ENCODE measurements around the gene ATG7.

DNA sequence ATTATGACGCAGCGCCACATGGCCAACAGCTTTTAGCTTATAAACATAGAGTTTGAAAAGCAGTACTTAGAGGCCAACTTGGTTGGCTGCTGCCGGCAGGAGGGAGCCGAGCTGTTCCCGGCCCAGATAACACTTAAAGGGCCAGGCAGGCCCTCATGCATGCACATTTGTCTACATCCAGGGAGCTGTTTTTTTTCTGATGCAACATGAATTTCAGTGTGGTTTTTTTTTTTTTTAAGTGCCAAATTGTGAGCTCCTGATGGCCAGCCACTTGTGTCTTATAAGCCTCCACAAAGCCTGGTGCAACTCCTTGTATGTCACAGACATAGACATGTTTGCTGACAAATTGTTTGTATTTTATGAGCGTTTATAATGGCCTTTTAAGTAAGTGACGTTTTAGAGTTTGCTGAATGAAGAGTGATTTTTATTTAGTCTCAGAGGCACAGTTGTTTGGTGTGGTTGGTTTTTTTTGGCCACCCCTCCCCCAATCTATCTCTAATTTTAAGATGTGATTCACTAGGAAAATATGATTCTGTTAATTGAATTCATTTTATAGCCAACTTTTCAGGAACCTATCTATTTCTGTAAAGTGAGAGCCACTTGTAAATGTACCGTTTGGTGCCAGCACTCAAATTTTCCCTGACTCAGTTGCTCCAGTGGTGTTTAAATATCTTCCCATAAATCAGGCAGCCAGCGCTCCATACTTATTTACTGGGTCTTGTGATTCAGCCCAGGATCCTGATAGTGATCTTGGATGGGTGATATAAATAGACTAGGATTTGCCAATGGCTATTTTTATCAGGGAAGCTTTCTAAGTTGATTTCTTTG, 237.2 kb downstream of the ATG7 start:
- TF ChIP-seq, protein P1, sequence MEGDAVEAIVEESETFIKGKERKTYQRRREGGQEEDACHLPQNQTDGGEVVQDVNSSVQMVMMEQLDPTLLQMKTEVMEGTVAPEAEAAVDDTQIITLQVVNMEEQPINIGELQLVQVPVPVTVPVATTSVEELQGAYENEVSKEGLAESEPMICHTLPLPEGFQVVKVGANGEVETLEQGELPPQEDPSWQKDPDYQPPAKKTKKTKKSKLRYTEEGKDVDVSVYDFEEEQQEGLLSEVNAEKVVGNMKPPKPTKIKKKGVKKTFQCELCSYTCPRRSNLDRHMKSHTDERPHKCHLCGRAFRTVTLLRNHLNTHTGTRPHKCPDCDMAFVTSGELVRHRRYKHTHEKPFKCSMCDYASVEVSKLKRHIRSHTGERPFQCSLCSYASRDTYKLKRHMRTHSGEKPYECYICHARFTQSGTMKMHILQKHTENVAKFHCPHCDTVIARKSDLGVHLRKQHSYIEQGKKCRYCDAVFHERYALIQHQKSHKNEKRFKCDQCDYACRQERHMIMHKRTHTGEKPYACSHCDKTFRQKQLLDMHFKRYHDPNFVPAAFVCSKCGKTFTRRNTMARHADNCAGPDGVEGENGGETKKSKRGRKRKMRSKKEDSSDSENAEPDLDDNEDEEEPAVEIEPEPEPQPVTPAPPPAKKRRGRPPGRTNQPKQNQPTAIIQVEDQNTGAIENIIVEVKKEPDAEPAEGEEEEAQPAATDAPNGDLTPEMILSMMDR (IDR thresholded peaks at IDR 0.05), result no peak
- TF ChIP-seq RAD21 (conservative IDR thresholded peaks at IDR 0.05 in 1 of 2, IDR thresholded peaks at IDR 0.05 in 1 of 2) (no peak), MYC (IDR thresholded peaks at IDR 0.05; ENCODE audit: borderline replicate concordance, low read length) (no peak), ZFP36 (IDR thresholded peaks at IDR 0.05; ENCODE audit: borderline replicate concordance, partially characterized antibody) (no peak), POLR2A (IDR thresholded peaks at IDR 0.05; ENCODE audit: low read length) (no peak), JUN (IDR thresholded peaks at IDR 0.05) (no peak), GATA3 (IDR thresholded peaks at IDR 0.05; ENCODE audit: borderline replicate concordance) (no peak), HOXB13 (CRISPR knock-in tag; IDR thresholded peaks at IDR 0.05; ENCODE audit: low read depth) (no peak), JUNB (IDR thresholded peaks at IDR 0.05) (no peak), RNF2 (IDR thresholded peaks at IDR 0.05; ENCODE audit: borderline replicate concordance, low read depth) (no peak), MAZ (IDR thresholded peaks at IDR 0.05; ENCODE audit: borderline replicate concordance, low read depth, low read length) (no peak), SMC3 (IDR thresholded peaks at IDR 0.05) (no peak)
- TF ChIP-seq, protein P2, sequence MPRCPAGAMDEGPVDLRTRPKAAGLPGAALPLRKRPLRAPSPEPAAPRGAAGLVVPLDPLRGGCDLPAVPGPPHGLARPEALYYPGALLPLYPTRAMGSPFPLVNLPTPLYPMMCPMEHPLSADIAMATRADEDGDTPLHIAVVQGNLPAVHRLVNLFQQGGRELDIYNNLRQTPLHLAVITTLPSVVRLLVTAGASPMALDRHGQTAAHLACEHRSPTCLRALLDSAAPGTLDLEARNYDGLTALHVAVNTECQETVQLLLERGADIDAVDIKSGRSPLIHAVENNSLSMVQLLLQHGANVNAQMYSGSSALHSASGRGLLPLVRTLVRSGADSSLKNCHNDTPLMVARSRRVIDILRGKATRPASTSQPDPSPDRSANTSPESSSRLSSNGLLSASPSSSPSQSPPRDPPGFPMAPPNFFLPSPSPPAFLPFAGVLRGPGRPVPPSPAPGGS (IDR thresholded peaks at IDR 0.05), result no peak
- TF ChIP-seq, protein P3, sequence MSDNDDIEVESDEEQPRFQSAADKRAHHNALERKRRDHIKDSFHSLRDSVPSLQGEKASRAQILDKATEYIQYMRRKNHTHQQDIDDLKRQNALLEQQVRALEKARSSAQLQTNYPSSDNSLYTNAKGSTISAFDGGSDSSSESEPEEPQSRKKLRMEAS (IDR thresholded peaks at IDR 0.05), result no peak

All from A549 (cell line).